HepG2 (cell line): ENCODE results near the gene ABCD4. TPM values are rescaled to one million over a fixed set of nuclear protein-coding genes. Genes with fewer than 3 reads are reported as not detected.

ENCODE experiments used
- ATAC-seq: fragments of 200-7000 bp; cut with Tn5 transposase; 3 replicates; pipeline ENCODE4 v1.9.1; 2020; ENCODE audit warnings: mild to moderate bottlenecking, moderate library complexity
- BruUV-seq: library from RNA; stranded (reverse); fragments of 400-500 nt; replicated peaks from 2 replicates; lab custom pipeline; 2021; lab: Mats Ljungman, UMichigan
- CTCF ChIA-PET: fragments of 300-600 bp; formaldehyde crosslinking; extraction: SDS; loops from one replicate; lab custom pipeline; 2021; ENCODE audit warnings: low total read pairs, inconsistent platforms, low intra/inter-chr PET ratio; lab: Yijun Ruan, JAX
- POLR2A ChIA-PET: fragments of 350-600 bp; sonication (Branson Sonifier 250); formaldehyde crosslinking; loops from one replicate; lab custom pipeline; 2020; ENCODE audit warnings: antibody characterized with exemption, inconsistent platforms; lab: Yijun Ruan, JAX
- DNase-seq: peaks from one replicate; pipeline ENCODE4 v3.0.0-alpha.2; 2015; ENCODE audit warnings: low spot score
- FAIRE-seq: peaks from 3 replicates; lab custom pipeline; 2011; peaks lifted over from hg19 to GRCh38; lab: Jason Lieb, UNC
- H2AFZ ChIP-seq: one replicate; pipeline ENCODE4 v1.6.1; 2011; ENCODE audit warnings: low read length, inconsistent platforms
- H3K27ac ChIP-seq: fragments of 300-600 bp; 3 replicates; pipeline ENCODE4 v1.8.0; 2011; ENCODE audit warnings: mixed run types, mild to moderate bottlenecking, mixed read lengths, low read length, inconsistent platforms; ENCODE audit not compliant: insufficient read depth; ENCODE audit errors: extremely low read length
- H3K27me3 ChIP-seq, 2 experiments: fragments of 200-600 bp in 1 of 2; 2 replicates in 1 of 2; 3 replicates in 1 of 2; pipeline versions ENCODE4 v1.6.0 to v1.8.0; 2011; ENCODE audit warnings: low read length in 2 of 2, mild to moderate bottlenecking in 2 of 2, moderate library complexity in 2 of 2, inconsistent platforms in 1 of 2; ENCODE audit not compliant: insufficient read depth in 2 of 2, control insufficient read depth in 1 of 2
- H3K36me3 ChIP-seq, 2 experiments: fragments of 200-600 bp in 1 of 2; replicated peaks in 1 of 2; 2 replicates in 1 of 2; 3 replicates in 1 of 2; pipeline versions ENCODE4 v1.5.1 to v1.8.0; 2011; ENCODE audit warnings: low read length in 2 of 2, inconsistent platforms in 1 of 2; ENCODE audit not compliant: insufficient read depth in 2 of 2, control insufficient read depth in 1 of 2
- H3K4me1 ChIP-seq: 2 replicates; pipeline ENCODE4 v1.5.1; 2012; ENCODE audit warnings: low read length, inconsistent platforms; ENCODE audit not compliant: insufficient read depth
- H3K4me2 ChIP-seq: 2 replicates; pipeline ENCODE4 v1.6.0; 2011; ENCODE audit warnings: low read depth, low read length, inconsistent platforms
- H3K4me3 ChIP-seq, 3 experiments: fragments of 200-600 bp in 1 of 3; sonication (generic), shearing (Covaris generic) in 1 of 3; replicated peaks in 1 of 3; 2 replicates each; pipeline ENCODE4 v1.5.1; 2011 to 2016; ENCODE audit warnings: low read length in 3 of 3, inconsistent platforms in 2 of 3, low read depth in 2 of 3, mild to moderate bottlenecking in 2 of 3, control low read depth in 1 of 3, mixed read lengths in 1 of 3; ENCODE audit not compliant: insufficient read depth in 1 of 3
- H3K79me2 ChIP-seq: one replicate; pipeline ENCODE4 v1.6.1; 2011; ENCODE audit warnings: low read length, inconsistent platforms; ENCODE audit not compliant: insufficient read depth
- H3K9ac ChIP-seq: 2 replicates; pipeline ENCODE4 v1.6.0; 2011; ENCODE audit warnings: mild to moderate bottlenecking, low read depth, low read length, inconsistent platforms; ENCODE audit not compliant: insufficient read depth
- H3K9me3 ChIP-seq: 2 replicates; pipeline ENCODE4 v1.5.1; 2012; ENCODE audit warnings: mild to moderate bottlenecking, low read length
- H4K20me1 ChIP-seq: 2 replicates; pipeline ENCODE4 v1.6.0; 2011; ENCODE audit warnings: inconsistent platforms, mild to moderate bottlenecking, low read length, moderate library complexity; ENCODE audit not compliant: insufficient read depth
- ATAD3A ChIP-seq: sonication (generic); formaldehyde crosslinking; IDR thresholded peaks from 2 replicates; pipeline ENCODE4 v1.4.0; 2020; ENCODE audit warnings: missing genetic modification reagents
- JUN ChIP-seq: sonication (generic); formaldehyde crosslinking; IDR thresholded peaks from 2 replicates; pipeline ENCODE4 v1.4.0; 2020; ENCODE audit warnings: mild to moderate bottlenecking, missing genetic modification reagents
- SYNCRIP ChIP-seq: fragments of 200-400 bp; formaldehyde crosslinking; IDR thresholded peaks from 2 replicates; pipeline ENCODE4 v1.6.1; 2018; ENCODE audit warnings: mild to moderate bottlenecking, low read depth, low read length; ENCODE audit not compliant: insufficient read depth
- XBP1 ChIP-seq: sonication (generic); formaldehyde crosslinking; IDR thresholded peaks from 2 replicates; pipeline ENCODE4 v1.5.0; 2020; ENCODE audit warnings: missing genetic modification reagents
- ZEB1 ChIP-seq: IDR thresholded peaks from 2 replicates; pipeline ENCODE4 v1.6.1; 2012; ENCODE audit warnings: mild to moderate bottlenecking, low read depth, inconsistent platforms; ENCODE audit not compliant: insufficient replicate concordance
- ZFP90 ChIP-seq: sonication (generic); formaldehyde crosslinking; IDR thresholded peaks from 2 replicates; pipeline ENCODE4 v1.8.0; 2022; ENCODE audit warnings: missing genetic modification reagents, mild to moderate bottlenecking, inconsistent platforms, borderline replicate concordance
- ZFX ChIP-seq: sonication (generic); formaldehyde crosslinking; IDR thresholded peaks from 2 replicates; pipeline ENCODE4 v1.4.0; 2020; ENCODE audit warnings: mild to moderate bottlenecking, low read depth, missing genetic modification reagents, moderate library complexity
- ZFYVE20 ChIP-seq: sonication (generic); formaldehyde crosslinking; IDR thresholded peaks from 2 replicates; pipeline ENCODE4 v1.8.0; 2023; ENCODE audit warnings: low read depth, mild to moderate bottlenecking, moderate library complexity, missing genetic modification reagents, borderline replicate concordance
- ZNF367 ChIP-seq: sonication (generic); formaldehyde crosslinking; IDR thresholded peaks from 2 replicates; pipeline ENCODE4 v1.4.0; 2020; ENCODE audit warnings: missing genetic modification reagents, borderline replicate concordance
- ZNF713 ChIP-seq: sonication (generic); formaldehyde crosslinking; IDR thresholded peaks from 2 replicates; pipeline ENCODE4 v1.4.0; 2020; ENCODE audit warnings: mild to moderate bottlenecking, missing genetic modification reagents
- ZNF772 ChIP-seq: sonication (generic); formaldehyde crosslinking; IDR thresholded peaks from 2 replicates; pipeline ENCODE4 v1.5.0; 2020; ENCODE audit warnings: mild to moderate bottlenecking, missing genetic modification reagents
- WGBS: methylation state at CpG from one replicate; pipeline ENCODE4 v1.1.6; 2017; ENCODE audit warnings: low lambda C conversion rate; 5-methylcytosine and 5-hydroxymethylcytosine counted together
- in situ Hi-C: cut with HindIII; loops from 2 replicates; pipeline ENCODE4 v1.10.0; 2017; ENCODE audit warnings: low pct_unique_long_range_greater_than_20kb; ENCODE audit not compliant: extremely low pct_ligation_motif_present
- intact Hi-C: fragments of 100-400 bp; cut with micrococcal nuclease; formaldehyde crosslinking; loops from one replicate; pipeline ENCODE4 v1.10.0; 2022; ENCODE audit not compliant: unreplicated experiment
- polyA plus RNA-seq, 8 experiments: library from polyadenylated mRNA; depleted of rRNA in 3 of 8; stranded (reverse) in 7 of 8; unstranded in 1 of 8; fragments of >200 nt; fragmentation: Illumina TruSeq in 4 of 8; extraction: Trizol in 4 of 8; gene quantifications; 2 replicates each; pipeline versions ENCODE4 v1.2.1 to v1.2.3, GENCODE V29; 2011 to 2016; ENCODE audit warnings: low read depth in 4 of 8, missing spikeins in 1 of 8, mixed read lengths in 1 of 8; ENCODE audit not compliant: insufficient read depth in 1 of 8
- total RNA-seq, 5 experiments: library from RNA; depleted of rRNA; stranded (reverse); fragments of >200 nt; fragmentation: Illumina TruSeq; extraction: Trizol; gene quantifications; 2 replicates each; pipeline ENCODE4 v1.2.3, GENCODE V29; 2016; ENCODE audit warnings: low read depth in 1 of 5
- TF ChIP-seq, protein P1 (sequence below): sonication (generic); formaldehyde crosslinking; conservative IDR thresholded peaks from 2 replicates; pipeline ENCODE4 v1.4.0; 2020; ENCODE audit warnings: missing genetic modification reagents
- TF ChIP-seq, protein P2 (sequence below): IDR thresholded peaks from 2 replicates; pipeline ENCODE4 v1.6.1; 2018; ENCODE audit warnings: missing genetic modification reagents
- TF ChIP-seq, protein P3 (sequence below): sonication (generic); formaldehyde crosslinking; IDR thresholded peaks from 2 replicates; pipeline ENCODE4 v1.4.0; 2020; ENCODE audit warnings: mild to moderate bottlenecking, missing genetic modification reagents

Gene ABCD4
- total and polyA plus RNA-seq, 2 of the 13 experiments (the other 11 are each of a cell fraction or from before 2014, with no cell fraction given): 47.5 to 50.5 TPM

DNA sequence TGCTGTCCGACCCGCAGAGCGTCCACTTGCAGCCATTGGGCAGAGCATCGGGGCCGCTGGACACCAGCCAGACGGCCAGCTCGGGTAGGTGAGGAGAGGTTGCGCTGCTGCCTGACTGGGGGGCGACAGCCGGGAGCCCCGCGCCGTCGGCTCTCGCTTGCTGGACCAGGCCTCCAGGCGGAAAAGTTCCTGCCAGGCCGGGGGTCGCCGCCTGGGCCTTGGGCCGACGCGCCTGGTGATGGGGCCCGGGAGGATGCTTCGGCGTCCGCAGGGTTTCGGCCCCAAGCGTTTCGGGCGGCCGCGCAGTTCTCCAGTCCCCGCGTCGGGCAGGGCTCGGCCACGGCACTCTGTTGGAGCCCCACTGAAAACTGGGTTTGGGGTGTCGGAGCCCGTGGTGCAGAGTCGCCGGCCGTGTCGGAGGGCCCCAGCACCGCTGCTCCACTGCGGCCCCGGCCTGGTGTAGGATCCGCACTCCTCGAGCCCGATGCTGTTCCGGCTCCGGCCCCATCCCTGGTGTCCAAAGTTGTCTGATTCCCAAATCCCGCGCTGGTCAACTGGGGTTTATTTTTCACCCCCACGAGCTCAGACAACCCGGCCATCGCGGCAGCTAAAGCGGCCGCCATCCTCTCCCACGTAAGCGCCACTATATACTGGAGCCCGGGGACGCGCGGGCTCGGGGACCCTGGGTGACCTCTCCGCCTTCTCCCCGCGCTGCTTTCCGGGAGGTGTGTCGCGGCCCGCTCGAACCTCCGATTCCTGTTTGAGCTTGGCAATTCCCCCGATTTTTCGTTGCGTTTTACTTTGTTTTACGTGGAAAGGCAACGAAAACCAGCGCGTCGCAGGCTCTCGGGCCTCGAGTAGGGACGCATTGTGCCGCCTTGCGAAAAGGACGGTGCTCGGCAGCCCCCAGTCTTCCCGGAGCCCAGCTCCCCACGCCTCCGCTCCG, 62.6 kb downstream of the ABCD4 start:
- ATAC-seq (no peak), DNase-seq (no peak), FAIRE-seq (no peak)
- in situ Hi-C loops (no loop called here), intact Hi-C loops (no loop called here)
- Histone ChIP-seq H3K4me1 (no peaks in the 10 kb centered on the region), H3K36me3 (no peaks in the 10 kb centered on the region), H2AFZ (no peak overlapping the region), H3K4me3 (no peak overlapping the region), H3K79me2 (no peaks in the 10 kb centered on the region), H4K20me1 (no peaks in the 10 kb centered on the region), H3K27me3 (peaks cover 4 to 45% of the 10 kb centered on the region in 2 experiments; a peak in 4 of 5 replicates), H3K27ac (no peak overlapping the region), H3K9ac (no peak overlapping the region), H3K4me2 (no peak overlapping the region), H3K9me3 (no peaks in the 10 kb centered on the region)
- no peak for TF ChIP-seq XBP1 (CRISPR knock-in tag)
- TF ChIP-seq ZFP90 (CRISPR knock-in tag): no peak
- TF ChIP-seq ZEB1: no peak
- no peak for TF ChIP-seq ZFX (CRISPR knock-in tag)
- TF ChIP-seq ZNF772: no peak
- TF ChIP-seq, protein P1, sequence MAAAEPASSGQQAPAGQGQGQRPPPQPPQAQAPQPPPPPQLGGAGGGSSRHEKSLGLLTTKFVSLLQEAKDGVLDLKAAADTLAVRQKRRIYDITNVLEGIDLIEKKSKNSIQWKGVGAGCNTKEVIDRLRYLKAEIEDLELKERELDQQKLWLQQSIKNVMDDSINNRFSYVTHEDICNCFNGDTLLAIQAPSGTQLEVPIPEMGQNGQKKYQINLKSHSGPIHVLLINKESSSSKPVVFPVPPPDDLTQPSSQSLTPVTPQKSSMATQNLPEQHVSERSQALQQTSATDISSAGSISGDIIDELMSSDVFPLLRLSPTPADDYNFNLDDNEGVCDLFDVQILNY (CRISPR knock-in tag): no peak
- no peak for TF ChIP-seq ZNF367 (CRISPR knock-in tag)
- TF ChIP-seq, protein P2, sequence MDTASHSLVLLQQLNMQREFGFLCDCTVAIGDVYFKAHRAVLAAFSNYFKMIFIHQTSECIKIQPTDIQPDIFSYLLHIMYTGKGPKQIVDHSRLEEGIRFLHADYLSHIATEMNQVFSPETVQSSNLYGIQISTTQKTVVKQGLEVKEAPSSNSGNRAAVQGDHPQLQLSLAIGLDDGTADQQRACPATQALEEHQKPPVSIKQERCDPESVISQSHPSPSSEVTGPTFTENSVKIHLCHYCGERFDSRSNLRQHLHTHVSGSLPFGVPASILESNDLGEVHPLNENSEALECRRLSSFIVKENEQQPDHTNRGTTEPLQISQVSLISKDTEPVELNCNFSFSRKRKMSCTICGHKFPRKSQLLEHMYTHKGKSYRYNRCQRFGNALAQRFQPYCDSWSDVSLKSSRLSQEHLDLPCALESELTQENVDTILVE (CRISPR knock-in tag): no peak
- TF ChIP-seq ZFYVE20: no peak
- TF ChIP-seq, protein P3, sequence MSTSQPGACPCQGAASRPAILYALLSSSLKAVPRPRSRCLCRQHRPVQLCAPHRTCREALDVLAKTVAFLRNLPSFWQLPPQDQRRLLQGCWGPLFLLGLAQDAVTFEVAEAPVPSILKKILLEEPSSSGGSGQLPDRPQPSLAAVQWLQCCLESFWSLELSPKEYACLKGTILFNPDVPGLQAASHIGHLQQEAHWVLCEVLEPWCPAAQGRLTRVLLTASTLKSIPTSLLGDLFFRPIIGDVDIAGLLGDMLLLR: no peak
- no peak for TF ChIP-seq ATAD3A (CRISPR knock-in tag)
- no peak for TF ChIP-seq ZNF713
- TF ChIP-seq JUN (CRISPR knock-in tag): no peak
- TF ChIP-seq SYNCRIP: no peak
- ChIA-PET POLR2A (no interaction called here), CTCF (no interaction called here)
- BruUV-seq: no TSS peak
- 70% methylated on average over 52 of the region's 94 CpGs for WGBS
